ENCODE data around the gene ADAM12.

Gene ADAM12

DNA sequence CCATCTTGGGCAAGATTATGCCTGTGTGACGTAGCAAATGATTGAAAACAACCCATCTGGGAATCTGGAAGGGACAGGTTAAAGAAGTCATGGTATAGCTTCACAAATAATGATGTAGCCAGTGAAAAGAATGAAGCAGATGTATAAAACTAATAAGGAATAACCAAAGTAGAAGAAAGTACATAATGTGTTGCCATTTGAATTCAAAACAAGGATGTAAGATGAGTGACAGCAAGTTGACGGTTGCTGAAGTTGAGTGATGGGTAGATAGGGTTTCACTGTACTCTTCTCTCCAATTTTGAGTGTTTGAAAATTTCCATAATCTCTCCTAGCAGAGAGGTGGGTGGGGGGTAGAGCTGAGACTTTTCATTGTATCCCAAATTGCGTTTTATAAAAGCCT is 358.3 kb downstream of the ADAM12 start:
- no peaks in the 10 kb centered on the region for H3K4me1 ChIP-seq
- no peak overlapping the region for H3K4me3 ChIP-seq (ENCODE audit: low read depth, low read length)
- H3K27me3 ChIP-seq = no peaks in the 10 kb centered on the region
- no peak for DNase-seq
- no peaks in the 10 kb centered on the region for H3K36me3 ChIP-seq
- no peaks in the 10 kb centered on the region; the same call in 1 of the 2 replicates for H3K9me3 ChIP-seq
- no peak for TF ChIP-seq CTCF (IDR thresholded peaks at IDR 0.05; ENCODE audit: low read depth, low read length)

DNA sequence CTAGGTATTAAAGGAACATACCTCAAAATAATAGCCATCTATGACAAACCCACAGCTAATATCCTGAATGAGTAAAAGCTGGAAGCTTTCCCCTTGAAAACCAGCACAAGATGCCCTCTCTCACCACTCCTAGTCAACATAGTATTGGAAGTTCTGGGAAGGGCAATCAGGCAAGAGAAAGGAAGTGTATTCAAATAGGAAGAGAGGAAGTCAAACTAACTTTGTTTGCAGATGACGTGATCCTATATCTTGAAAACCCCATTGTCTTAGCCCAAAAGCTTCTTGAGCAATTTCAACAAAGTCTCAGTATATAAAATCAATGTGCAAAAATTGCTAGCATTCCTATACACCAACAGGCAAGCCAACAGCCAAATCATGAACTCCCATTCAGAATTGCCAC is 360.6 kb downstream of the ADAM12 start:
- Histone ChIP-seq H3K4me3 (ENCODE audit: low read depth, low read length) (no peak overlapping the region), H3K9me3 (no peaks in the 10 kb centered on the region; the same call in 1 of the 2 replicates), H3K36me3 (no peaks in the 10 kb centered on the region), H3K27me3 (no peaks in the 10 kb centered on the region), H3K4me1 (no peaks in the 10 kb centered on the region)
- DNase-seq = no peak
- TF ChIP-seq CTCF (IDR thresholded peaks at IDR 0.05; ENCODE audit: low read depth, low read length) = no peak

- no peaks in the 10 kb centered on the region for H3K9me3 ChIP-seq
- no peak overlapping the region for H3K4me3 ChIP-seq (ENCODE audit: low read depth, low read length)
- no peaks in the 10 kb centered on the region for H3K36me3 ChIP-seq
- no peak for DNase-seq
- TF ChIP-seq CTCF (IDR thresholded peaks at IDR 0.05; ENCODE audit: low read depth, low read length) = no peak
- H3K4me1 ChIP-seq = no peaks in the 10 kb centered on the region
- H3K27me3 ChIP-seq = no peaks in the 10 kb centered on the region
Measured at GRCh38 chr10:126022841-126023240, 365.4 kb downstream of the ADAM12 start.

GRCh38 chr10:126021833-126022500 is 366.3 kb downstream of the ADAM12 start:
- no peaks in the 10 kb centered on the region for H3K4me1 ChIP-seq
- TF ChIP-seq CTCF (IDR thresholded peaks at IDR 0.05; ENCODE audit: low read depth, low read length) = no peak
- DNase-seq = no peak
- H3K27me3 ChIP-seq = no peaks in the 10 kb centered on the region
- H3K36me3 ChIP-seq = no peaks in the 10 kb centered on the region
- no peaks in the 10 kb centered on the region for H3K9me3 ChIP-seq
- H3K4me3 ChIP-seq (ENCODE audit: low read depth, low read length) = no peak overlapping the region

DNA sequence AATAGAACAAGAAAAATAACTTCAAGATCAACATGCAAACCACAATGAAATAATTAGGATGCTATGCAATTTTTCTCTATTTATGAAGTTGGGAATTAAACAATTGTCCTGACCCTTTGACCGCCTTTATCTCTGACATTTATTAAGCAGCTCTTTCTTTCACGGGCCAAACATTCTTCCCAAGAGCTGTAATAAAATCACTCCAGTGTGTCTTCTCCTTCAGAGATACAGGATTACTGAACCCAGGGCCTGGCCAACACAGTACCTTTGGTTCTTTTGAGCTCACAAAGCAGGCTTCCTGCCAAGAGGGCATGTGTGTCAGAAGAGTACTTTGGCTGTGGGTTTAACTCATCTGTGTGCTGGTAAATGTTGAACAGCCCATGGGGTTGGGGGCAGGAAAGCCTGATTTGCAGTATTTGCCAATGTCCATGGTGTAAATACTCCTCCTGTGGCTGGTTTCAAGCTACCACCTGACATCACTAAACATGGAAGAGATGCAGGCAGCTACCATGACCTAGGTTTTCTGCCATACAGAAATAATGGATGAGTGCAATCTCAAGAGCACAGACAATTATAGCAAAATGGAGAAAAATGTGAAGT is 370.2 kb downstream of the ADAM12 start:
- no peak overlapping the region for H3K4me3 ChIP-seq (ENCODE audit: low read depth, low read length)
- H3K27me3 ChIP-seq = no peaks in the 10 kb centered on the region
- H3K36me3 ChIP-seq = no peaks in the 10 kb centered on the region
- no peaks in the 10 kb centered on the region for H3K4me1 ChIP-seq
- DNase-seq = no peak
- H3K9me3 ChIP-seq = no peaks in the 10 kb centered on the region
- TF ChIP-seq CTCF (IDR thresholded peaks at IDR 0.05; ENCODE audit: low read depth, low read length) = no peak

- Histone ChIP-seq H3K27me3 (no peaks in the 10 kb centered on the region), H3K9me3 (no peaks in the 10 kb centered on the region), H3K36me3 (no peaks in the 10 kb centered on the region), H3K4me1 (no peaks in the 10 kb centered on the region), H3K4me3 (ENCODE audit: low read depth, low read length) (no peak overlapping the region)
- DNase-seq = no peak
- no peak for TF ChIP-seq CTCF (IDR thresholded peaks at IDR 0.05; ENCODE audit: low read depth, low read length)
Measured at GRCh38 chr10:126016882-126017281, 371.4 kb downstream of the ADAM12 start.

Data from BE2C (cell line).